Endodermal cell (in vitro differentiated cells): ENCODE data around the gene PSAPL1. TPM values are rescaled to one million over a fixed set of nuclear protein-coding genes. Genes with fewer than 3 reads are reported as not detected.

ENCODE experiments used
- DNase-seq: peaks from one replicate; pipeline ENCODE4 v3.0.0-alpha.2; 2017
- H3K27ac ChIP-seq: 2 replicates; pipeline ENCODE4 v1.5.1; 2013; ENCODE audit warnings: mild to moderate bottlenecking, low read depth, low read length, moderate library complexity
- H3K27me3 ChIP-seq: 2 replicates; pipeline ENCODE4 v1.6.1; 2013; ENCODE audit warnings: mild to moderate bottlenecking, low read length, moderate library complexity; ENCODE audit not compliant: insufficient read depth, control insufficient read depth, poor library complexity, severe bottlenecking
- H3K36me3 ChIP-seq: 2 replicates; pipeline ENCODE4 v1.7.0; 2013; ENCODE audit warnings: mild to moderate bottlenecking, low read length, moderate library complexity; ENCODE audit not compliant: control insufficient read depth, insufficient read depth
- H3K4me1 ChIP-seq: one replicate; pipeline ENCODE4 v1.7.0; 2013; ENCODE audit warnings: low read length; ENCODE audit not compliant: control insufficient read depth, insufficient read depth
- H3K4me3 ChIP-seq: 2 replicates; pipeline ENCODE4 v1.5.1; 2013; ENCODE audit warnings: mild to moderate bottlenecking, low read length, moderate library complexity
- H3K9ac ChIP-seq: 2 replicates; pipeline ENCODE4 v1.6.1; 2013; ENCODE audit warnings: mild to moderate bottlenecking, low read length, moderate library complexity; ENCODE audit not compliant: poor library complexity, severe bottlenecking; ENCODE audit errors: extremely low read depth
- H3K9me3 ChIP-seq: 2 replicates; pipeline ENCODE4 v1.6.1; 2013; ENCODE audit warnings: mild to moderate bottlenecking, low read length, moderate library complexity; ENCODE audit not compliant: control insufficient read depth
- H3K27ac Mint-ChIP-seq: 2 replicates; pipeline ENCODE4 v1.8.0; 2020; ENCODE audit warnings: mixed read lengths
- H3K27me3 Mint-ChIP-seq: 2 replicates; pipeline ENCODE4 v1.8.0; 2021; ENCODE audit warnings: mild to moderate bottlenecking, mixed read lengths; ENCODE audit not compliant: insufficient read depth
- H3K36me3 Mint-ChIP-seq: 2 replicates; pipeline ENCODE4 v1.8.0; 2020; ENCODE audit warnings: low read depth, mixed read lengths
- H3K4me1 Mint-ChIP-seq: 2 replicates; pipeline ENCODE4 v1.8.0; 2020; ENCODE audit warnings: mixed read lengths
- H3K4me3 Mint-ChIP-seq: 2 replicates; pipeline ENCODE4 v1.8.0; 2020; ENCODE audit warnings: mild to moderate bottlenecking, moderate library complexity, mixed read lengths
- H3K9me3 Mint-ChIP-seq: 2 replicates; pipeline ENCODE4 v1.8.0; 2020; ENCODE audit warnings: mild to moderate bottlenecking, mixed read lengths
- CTCF ChIP-seq: fragments of 200-600 bp; sonication (generic); conservative IDR thresholded peaks from 2 replicates; pipeline ENCODE4 v1.5.0; 2021; ENCODE audit warnings: antibody characterized with exemption, mild to moderate bottlenecking
- whole genome bisulfite sequencing, 2 experiments: methylation state at CpG; one replicate each; pipeline versions ENCODE4 v1.1.5 to v1.1.7; 2013; ENCODE audit warnings: missing lambda C conversion rate in 2 of 2, mixed read lengths in 1 of 2; ENCODE audit not compliant: insufficient coverage in 1 of 2, insufficient read length in 1 of 2; 5-methylcytosine and 5-hydroxymethylcytosine counted together
- total RNA-seq, 2 donors: library from RNA; stranded (reverse); fragmentation: NEBNext Ultra II Directional in 1 of 2; extraction: Animal tissue kit (Norgen Biotek cat#: 25700) in 1 of 2; gene quantifications; 2 replicates in 1 of 2; 3 replicates in 1 of 2; pipeline ENCODE4 v1.2.1, GENCODE V29; 2021

Gene PSAPL1
- total RNA-seq, 2 donors from 2014 or later = 0.13 to 0.24 TPM

DNA sequence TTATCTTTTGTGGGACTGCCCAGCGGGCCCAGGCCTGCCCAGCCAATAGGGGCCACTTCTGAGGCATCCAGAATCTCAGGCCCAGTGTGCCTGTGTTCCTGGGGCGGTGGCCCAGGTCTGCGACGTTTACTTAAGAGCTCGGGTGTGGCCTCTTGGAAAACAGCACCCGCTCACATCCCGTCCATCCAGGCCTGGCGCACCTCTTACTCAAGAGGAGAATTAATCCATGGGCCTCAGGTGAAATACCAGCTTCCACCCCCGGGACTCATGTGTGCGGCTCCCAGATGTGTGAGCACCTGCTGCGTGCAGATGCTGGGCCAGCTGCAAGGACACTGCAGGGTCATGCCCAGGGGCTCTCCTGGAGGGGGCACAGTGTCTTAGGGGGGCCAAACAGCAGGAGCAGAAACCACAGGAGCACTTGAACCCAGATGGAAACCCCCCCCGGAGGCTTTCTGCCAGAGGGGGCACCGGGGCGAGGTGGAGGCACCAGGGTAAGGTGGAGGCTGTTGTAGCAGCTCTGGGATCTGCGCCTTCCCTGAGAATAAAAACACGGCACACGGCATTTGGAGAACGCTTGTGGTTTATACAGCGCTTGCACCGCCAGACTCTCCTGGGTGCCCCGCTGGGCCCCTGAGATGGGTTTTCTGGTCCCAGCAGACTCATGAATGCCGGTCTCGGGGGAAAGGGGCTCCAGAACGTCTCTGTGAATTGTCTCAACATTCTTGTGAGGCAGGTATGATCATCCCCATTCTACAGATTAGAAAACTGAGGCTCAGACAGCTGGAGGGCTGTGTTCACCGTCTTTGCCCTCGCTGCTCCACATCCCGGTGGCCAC is 2.8 kb downstream of the PSAPL1 start:
- Histone ChIP-seq H3K9me3 (no peaks in the 10 kb centered on the region), H3K36me3 (no peaks in the 10 kb centered on the region), H3K27ac (no peak overlapping the region), H3K9ac (no peak overlapping the region), H3K4me1 (peaks cover 4% of the 10 kb centered on the region), H3K27me3 (no peaks in the 10 kb centered on the region), H3K4me3 (no peak overlapping the region)
- no peak overlapping the region for H3K4me3 Mint-ChIP-seq
- no peak for DNase-seq
- WGBS, 2 experiments = 93 to 95% methylated on average over 19 to 27 of the region's 27 CpGs
- H3K27me3 Mint-ChIP-seq = no peaks in the 10 kb centered on the region
- H3K27ac Mint-ChIP-seq = peak overlapping the region; percentile 58
- H3K4me1 Mint-ChIP-seq = peaks cover 32% of the 10 kb centered on the region
- no peak for TF ChIP-seq CTCF
- no peaks in the 10 kb centered on the region for H3K36me3 Mint-ChIP-seq
- no peaks in the 10 kb centered on the region for H3K9me3 Mint-ChIP-seq

- H3K27ac ChIP-seq = no peak overlapping the region
- H3K9ac ChIP-seq = no peak overlapping the region
- no peaks in the 10 kb centered on the region for H3K36me3 Mint-ChIP-seq
- no peak overlapping the region for H3K4me3 Mint-ChIP-seq
- peaks cover 4% of the 10 kb centered on the region for H3K4me1 ChIP-seq
- DNase-seq = peak; percentile 52
- H3K9me3 Mint-ChIP-seq = no peaks in the 10 kb centered on the region
- H3K36me3 ChIP-seq = no peaks in the 10 kb centered on the region
- no peak for TF ChIP-seq CTCF
- peak overlapping the region; percentile 78 for H3K27ac Mint-ChIP-seq
- no peak overlapping the region for H3K4me3 ChIP-seq
- 87 to 90% methylated on average over 3 to 17 of the region's 17 CpGs for WGBS, 2 experiments
- H3K27me3 ChIP-seq = no peaks in the 10 kb centered on the region
- H3K4me1 Mint-ChIP-seq = peaks cover 33% of the 10 kb centered on the region
- H3K9me3 ChIP-seq = no peaks in the 10 kb centered on the region
- no peaks in the 10 kb centered on the region for H3K27me3 Mint-ChIP-seq
These were observed 3.6 kb downstream of the PSAPL1 start for GRCh38 chr4:7430965-7431695.

DNA sequence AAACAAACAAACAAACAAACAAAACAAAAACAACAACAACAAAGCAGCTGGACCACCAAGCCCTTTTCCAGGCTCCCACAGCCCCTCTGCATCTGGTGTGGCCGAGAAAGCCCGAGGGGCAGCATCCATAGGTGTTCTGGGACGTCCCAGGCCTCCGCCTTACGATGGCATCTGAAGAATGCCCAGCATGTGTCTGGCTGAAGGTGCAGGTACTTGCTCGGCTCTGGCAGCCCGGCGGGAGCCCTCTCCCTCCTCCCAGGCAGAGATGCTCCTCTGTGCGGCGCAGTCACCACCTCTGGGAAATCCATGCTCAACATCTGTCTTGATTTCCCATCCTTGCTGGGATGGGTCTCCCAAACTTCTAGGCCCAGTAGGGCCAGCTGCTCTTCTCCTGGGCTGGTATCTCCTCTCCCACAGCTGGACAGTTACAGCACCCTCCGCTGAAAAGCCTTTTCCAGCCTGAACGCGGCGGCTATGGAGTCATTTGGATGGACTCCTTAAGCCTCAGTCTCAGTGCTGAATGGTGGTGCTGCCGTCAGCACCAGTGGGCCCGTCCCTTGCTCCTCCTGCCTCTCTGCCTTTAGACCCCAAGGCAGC is 4.3 kb downstream of the PSAPL1 start:
- Histone ChIP-seq H3K4me3 (no peak overlapping the region), H3K36me3 (no peaks in the 10 kb centered on the region), H3K9me3 (no peaks in the 10 kb centered on the region), H3K27me3 (no peaks in the 10 kb centered on the region), H3K4me1 (peaks cover 4% of the 10 kb centered on the region), H3K27ac (no peak overlapping the region), H3K9ac (no peak overlapping the region)
- Mint-ChIP-seq H3K27ac (peak overlapping the region; percentile 78), H3K4me1 (peaks cover 27% of the 10 kb centered on the region), H3K9me3 (no peaks in the 10 kb centered on the region), H3K27me3 (no peaks in the 10 kb centered on the region), H3K4me3 (no peak overlapping the region), H3K36me3 (no peaks in the 10 kb centered on the region)
- WGBS, 2 experiments = 67 to 69% methylated on average over 15 to 16 of the region's 16 CpGs
- TF ChIP-seq CTCF = no peak
- peak; percentile 86 for DNase-seq
